CD4-positive, alpha-beta T cell treated with Interleukin-2 at 100 ng/mL for 4 hours (primary cell): ENCODE data around the gene ABCD1.
"Not testable (repeated sequence)": the region's sequence is repeated elsewhere in the genome, so short reads cannot be mapped to it uniquely, and the experiment has no call there.

Experiments
- DNase-seq: peaks from one replicate; pipeline ENCODE4 v3.0.0-alpha.2; 2020; ENCODE audit warnings: low spot score

ABCD1 gene

DNA sequence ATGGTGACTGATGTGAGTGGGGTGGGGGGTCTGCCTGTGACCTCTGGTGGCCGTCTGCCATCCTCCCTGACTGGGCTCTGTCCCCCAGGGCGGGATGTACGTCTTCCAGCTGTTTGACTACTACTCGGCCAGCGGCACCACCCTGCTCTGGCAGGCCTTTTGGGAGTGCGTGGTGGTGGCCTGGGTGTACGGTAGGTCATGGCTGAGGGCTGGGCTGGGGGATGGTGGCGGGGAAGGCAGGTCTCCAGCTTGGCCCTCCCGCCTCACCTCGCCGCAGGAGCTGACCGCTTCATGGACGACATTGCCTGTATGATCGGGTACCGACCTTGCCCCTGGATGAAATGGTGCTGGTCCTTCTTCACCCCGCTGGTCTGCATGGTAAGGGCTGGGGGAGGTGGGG lies 30.4 kb upstream of the ABCD1 start:
- not testable (repeated sequence) for DNase-seq

GRCh38 chrX:153694687-153695270 lies 29.9 kb upstream of the ABCD1 start:
- no peak for DNase-seq

DNA sequence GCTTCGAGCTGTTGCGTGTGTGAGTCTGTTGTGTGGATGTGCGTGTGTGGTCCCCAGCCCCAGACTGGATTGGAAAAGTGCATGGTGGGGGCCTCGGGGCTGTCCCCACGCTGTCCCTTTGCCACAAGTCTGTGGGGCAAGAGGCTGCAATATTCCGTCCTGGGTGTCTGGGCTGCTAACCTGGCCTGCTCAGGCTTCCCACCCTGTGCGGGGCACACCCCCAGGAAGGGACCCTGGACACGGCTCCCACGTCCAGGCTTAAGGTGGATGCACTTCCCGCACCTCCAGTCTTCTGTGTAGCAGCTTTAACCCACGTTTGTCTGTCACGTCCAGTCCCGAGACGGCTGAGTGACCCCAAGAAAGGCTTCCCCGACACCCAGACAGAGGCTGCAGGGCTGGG lies 28.6 kb upstream of the ABCD1 start:
- no peak for DNase-seq

- not testable (repeated sequence) for DNase-seq
Measured at GRCh38 chrX:153696538-153696937, 28.1 kb upstream of the ABCD1 start.

DNA sequence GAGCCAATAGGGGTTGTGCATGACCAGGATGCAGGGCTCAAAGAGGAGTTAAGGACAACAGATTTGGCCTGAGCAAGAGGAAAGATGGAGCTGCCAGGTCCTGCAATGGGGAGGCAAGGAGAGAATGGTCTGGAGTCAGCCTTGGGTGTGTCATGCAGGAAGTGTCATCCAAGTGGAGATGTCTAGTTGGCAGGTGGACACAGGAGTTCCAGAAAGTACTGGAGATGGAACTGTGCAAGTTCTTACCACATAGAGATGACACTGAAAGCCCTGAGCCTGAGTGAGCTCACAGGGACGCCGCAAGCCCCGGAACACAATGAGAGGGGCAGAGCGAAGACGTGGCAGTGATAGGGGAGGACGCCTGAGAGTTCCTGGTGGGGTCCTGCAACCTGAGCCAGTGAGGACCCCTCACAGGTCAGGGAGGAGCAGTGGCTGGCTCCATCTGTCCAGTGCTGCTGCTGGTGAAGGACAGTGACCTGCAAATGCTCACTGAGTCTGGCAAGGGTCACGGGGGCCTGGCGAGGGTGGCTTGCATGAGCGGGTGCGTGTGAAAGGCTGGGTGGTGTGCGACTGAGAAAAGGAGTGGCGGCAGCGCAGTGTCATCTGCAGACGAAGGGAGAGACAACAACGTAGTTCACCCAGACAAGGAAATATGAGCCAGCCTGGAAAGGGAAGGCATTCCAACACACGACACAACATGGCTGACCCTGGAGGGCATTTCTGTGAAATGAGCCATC lies 27.5 kb upstream of the ABCD1 start:
- DNase-seq = not testable (repeated sequence)

DNA sequence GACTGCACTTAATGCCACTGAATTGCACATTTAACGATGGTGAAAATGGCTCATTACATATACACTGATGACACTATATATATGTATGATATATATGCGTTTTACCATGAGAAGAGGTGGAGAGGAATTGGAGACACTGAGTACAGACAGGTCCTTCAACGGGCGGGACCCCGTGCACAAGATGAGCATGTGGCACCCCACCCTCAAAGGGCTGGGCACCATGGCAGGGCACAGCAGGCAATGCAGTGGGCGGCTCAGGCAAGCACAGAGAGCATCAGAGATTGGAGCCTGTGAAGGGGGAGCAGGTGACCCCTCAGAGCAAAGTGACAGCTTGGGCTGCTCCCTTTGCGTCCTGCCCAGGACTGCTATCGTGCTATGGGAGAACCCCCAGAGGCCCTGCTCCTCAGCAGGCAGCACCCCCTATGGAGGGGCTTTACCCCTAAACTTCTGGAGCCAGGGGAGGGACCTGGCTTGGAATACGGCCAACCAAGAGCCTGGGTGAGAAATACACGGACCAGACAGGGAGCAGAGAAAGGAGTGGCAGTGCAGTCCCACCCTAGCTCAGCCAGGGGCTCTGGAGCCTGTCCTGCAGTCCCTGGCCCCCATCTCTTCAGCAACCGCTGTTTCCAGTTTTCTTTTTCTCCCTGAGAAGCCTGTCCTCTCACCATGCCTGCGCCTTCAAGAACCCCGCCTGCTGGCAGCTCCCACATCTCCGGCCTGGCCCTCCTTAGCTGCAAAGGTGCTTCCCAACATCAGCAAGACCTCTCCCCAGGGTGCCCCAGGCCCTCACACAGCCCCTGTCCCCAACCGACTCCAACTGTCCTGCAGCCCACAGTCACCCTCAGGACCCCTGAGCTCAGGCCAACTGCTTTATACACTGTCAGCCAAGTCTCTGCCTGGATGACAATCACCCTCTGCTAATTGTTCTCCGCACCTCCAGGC lies 26.5 kb upstream of the ABCD1 start:
- no peak for DNase-seq

GRCh38 chrX:153699210-153699783 lies 25.4 kb upstream of the ABCD1 start:
- DNase-seq = not testable (repeated sequence)

DNA sequence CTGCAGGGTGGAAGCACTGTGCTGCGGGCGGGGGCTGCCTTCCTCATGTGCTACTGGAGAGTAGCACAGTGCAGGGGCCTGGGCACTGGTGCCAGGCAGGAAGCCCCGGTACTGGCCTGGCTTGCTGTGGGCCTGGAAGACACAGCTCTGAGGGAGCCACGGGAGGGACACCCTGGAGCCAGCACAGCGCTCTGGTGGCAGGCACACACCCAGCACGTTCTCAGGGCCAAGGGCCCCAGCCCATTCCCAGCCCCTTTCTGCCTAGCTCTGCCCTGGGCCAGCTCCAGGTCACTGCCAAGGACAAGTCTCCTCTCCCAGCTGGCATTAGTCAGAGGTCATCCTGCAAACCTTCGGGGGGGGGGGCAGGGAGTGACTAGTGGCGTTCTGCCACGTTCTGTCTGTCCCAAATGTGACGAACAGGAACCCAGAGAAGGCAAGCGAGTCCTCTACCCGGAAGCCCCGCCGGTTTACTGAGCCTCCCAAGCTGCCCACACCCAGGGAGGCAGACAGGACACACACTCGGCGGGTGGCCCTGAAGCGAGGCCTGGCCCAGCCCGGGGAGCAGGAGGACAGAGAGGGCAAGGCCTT lies 24.8 kb upstream of the ABCD1 start:
- not testable (repeated sequence) for DNase-seq

DNA sequence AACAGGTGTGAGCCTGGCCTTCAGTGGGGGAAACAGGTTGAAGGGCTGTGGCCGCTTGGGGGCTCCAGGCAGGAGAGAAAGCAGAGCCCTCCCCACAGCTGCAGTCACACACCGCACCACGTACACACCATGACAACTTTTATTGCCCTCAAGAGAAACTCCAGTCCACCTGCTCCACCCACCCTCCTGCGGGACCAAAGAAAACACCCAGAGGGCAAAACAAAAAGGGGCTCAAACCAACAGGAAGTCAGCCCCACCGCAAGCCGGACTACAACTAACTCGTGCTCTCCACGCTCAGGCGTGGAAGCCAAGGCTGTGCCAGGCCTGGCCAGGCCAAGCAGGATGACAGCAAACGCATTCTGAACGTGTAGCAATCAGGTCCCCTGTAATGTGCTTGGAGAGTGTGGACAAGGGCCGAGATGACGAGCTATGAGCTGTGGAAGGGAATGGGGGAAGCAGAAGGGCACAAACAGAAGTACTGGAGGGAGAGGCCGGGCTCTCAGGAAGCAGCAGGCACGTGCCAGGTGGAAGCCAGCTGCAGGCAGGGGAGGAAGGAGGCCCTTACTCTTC lies 24.2 kb upstream of the ABCD1 start:
- DNase-seq = no peak

- DNase-seq = no peak
Measured at GRCh38 chrX:153700967-153701366, 23.7 kb upstream of the ABCD1 start.

DNA sequence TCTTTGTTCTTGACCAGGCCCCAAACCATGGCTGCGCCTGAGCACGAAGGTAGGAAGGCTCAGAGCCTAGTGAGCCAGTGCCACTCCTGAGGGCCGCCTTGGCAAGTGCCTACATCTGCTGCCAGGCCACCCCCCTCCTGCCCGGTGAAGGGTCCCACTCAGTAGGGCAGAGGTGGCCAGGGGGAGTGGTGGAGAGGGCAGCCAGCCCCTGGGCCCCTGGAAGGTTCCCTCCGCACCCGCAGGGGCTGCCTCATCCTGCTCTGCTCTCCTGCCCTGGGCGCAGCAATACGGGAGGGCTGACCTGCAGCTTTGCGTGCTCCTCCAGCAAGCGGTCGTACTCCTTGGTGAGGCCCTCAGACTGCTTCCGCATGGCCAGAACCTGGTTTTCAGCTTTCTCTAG lies 22.9 kb upstream of the ABCD1 start:
- DNase-seq = no peak

- no peak for DNase-seq
Measured at GRCh38 chrX:153702336-153703035, 22.2 kb upstream of the ABCD1 start.

- no peak for DNase-seq
Measured at GRCh38 chrX:153703036-153703370, 21.7 kb upstream of the ABCD1 start.

DNA sequence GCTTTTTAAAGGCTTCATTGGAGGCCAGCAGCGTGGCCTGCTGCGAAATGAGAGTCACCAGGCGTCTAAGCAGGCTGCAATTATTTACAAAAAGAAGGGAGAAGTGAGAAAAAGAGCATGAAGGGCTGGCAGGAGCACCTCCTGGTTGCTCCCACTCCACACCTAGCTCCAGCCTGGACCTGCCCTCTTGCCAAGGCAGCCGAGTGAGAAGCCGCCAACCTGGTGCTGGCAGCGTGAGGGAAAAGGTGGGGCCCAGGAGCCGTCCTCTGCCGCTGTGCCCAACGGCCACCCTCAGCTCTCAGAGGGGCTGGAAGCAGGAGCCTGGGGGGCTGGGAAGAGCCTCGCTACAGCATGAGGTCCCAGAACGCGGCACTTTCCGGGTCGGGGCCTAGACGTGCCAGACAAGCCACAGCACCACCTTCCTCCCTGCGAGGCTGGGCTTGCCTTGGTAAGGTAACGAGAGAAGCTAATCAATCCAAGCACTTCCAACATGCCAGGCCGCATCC lies 20.6 kb upstream of the ABCD1 start:
- DNase-seq = no peak

DNA sequence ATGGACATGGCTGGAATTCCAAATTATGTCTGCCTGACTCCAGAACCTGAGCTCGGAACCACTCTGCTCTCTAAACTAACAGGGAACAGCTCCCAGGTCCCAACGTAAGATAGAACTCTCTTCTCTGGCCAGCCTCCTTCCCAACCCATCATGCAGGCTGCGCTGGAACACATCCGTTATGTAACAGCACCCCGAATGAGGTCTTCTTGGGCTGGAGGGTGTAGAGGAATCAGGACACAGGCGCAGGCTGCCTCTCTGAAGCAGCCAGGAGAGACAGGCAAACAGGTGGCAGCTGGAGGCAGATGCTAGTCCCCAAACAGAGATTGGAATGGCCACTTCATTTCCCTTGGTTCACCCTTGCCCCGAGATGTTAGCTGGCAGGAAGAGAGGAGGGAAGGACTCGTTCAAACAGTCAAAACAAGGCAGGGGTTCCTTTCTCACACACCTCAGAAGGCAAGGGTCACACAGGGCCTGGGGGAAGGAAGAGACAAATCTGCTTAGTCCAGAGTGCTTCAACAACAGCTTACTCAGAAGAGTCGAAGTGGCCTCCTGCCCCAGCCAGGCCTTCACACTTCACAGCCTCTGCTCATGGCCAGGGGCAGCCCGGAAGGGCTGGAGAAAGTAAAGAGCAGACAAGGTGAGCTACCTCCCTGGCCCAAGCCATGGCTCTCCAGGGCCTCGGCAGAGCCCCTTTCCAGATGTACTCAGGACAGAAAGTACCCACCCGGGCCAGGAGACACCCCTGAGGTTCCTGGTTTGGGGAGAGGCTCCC lies 19.8 kb upstream of the ABCD1 start:
- not testable (repeated sequence) for DNase-seq

- DNase-seq = not testable (repeated sequence)
Measured at GRCh38 chrX:153705403-153706060, 19.1 kb upstream of the ABCD1 start.

GRCh38 chrX:153706799-153707198 lies 17.9 kb upstream of the ABCD1 start:
- DNase-seq = no peak

- no peak for DNase-seq
Measured at GRCh38 chrX:153707406-153707805, 17.2 kb upstream of the ABCD1 start.

- peak; percentile 35 for DNase-seq
Measured at GRCh38 chrX:153708415-153708814, 16.2 kb upstream of the ABCD1 start.
